Stimulated activated CD8-positive, alpha-beta memory T cell treated with anti-CD3 and anti-CD28 coated beads, Interleukin-15, amount 100 ng/mL, for 48 hours (primary cell): ENCODE measurements around the gene CTTNBP2NL.
A peak's percentile ranks its signal among the peaks of the same experiment; 100 is the strongest.
"Not testable (repeated sequence)": the region's sequence is repeated elsewhere in the genome, so short reads cannot be mapped to it uniquely, and the experiment has no call there.

Experiments used
- DNase-seq, 2 donors: peaks; one replicate each; pipeline ENCODE4 v3.0.0-alpha.2; 2020; ENCODE audit warnings: low read depth in 2 of 2

Gene CTTNBP2NL

DNA sequence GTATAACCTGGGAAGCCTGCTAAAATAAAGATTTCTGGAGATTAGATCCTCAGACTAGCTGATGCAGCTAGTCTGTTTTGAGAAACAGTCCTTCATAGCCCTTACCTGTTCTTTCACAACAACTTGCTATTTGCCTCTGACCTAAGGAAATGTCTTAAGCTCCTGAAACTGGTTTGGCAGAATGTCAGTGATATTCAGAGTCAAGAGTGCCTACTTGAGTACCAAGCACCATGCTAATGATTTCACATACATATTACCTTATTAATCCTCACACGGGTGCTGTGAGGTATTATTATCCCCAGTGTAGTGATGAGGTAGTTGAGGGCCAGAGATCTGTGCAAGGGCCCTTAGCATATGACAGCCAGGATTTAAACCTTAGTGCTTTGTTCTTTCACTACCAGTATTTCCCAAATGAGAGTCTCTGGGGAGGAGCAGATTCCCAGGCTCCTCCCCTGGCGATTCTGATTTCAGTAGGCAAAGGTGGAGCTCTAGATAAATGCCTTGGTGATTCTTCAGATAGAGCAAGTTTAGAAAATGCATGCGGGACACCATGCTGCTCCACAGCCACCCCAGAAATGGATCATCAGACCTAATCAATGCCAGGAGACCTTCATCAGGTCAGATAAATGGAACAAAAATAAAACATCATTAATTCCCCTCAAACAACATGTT, 65.3 kb downstream of the CTTNBP2NL start:
- no peak for DNase-seq

DNA sequence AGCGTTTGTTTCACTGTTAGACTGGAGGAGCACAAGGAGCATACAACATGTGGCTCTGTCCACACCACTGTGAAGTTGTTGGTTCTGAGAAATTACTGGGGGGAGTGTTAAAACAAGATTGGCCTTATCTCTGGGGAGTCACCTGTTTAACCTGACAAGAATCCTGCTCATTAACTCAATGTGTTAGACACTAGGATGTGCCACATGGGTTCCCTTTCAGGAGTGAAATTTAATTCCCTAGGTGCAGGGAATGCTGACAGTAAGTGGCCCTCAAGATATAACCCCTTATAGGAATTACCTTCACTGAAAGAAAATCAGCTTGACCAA, 66.9 kb downstream of the CTTNBP2NL start:
- no peak for DNase-seq

DNA sequence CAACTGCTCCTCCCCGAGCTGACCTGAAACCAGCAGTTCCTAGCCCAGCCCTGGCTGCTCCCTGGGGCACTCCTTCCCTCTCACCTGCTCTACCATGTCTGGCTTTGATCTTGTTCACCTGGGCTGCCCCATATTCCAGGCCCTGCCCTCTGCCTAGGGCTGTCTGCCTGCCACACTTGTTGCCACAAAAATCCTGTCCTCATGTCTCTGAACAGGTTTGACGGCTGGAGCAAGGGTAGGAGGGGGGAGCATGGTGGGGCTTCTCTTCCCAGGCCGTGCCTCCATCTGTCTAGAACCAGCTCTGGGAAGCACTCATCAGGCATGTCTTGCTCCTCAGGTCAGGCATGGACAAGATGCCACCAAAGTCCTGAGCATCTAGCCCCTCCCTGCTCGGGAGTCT, 68.5 kb downstream of the CTTNBP2NL start:
- no peak for DNase-seq

DNA sequence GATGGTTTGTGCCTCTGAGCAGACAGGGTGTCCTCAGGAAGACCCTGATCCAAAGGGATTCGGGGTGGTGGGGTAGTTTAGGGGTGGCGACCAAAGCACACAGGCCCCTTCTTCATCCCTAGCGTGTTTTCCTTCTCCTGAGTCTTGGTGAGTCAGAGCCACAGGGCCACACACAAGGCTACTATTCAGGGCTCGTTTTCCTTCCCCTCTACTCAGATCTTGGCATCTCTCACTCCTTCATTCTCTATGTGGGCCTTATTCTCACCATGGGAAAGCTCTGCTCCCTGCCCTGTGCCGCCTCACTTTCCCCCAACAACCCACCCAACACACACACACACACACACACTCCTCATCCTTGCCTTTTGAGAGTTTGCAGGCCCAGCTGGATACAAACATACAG, 69.1 kb downstream of the CTTNBP2NL start:
- no peak for DNase-seq

DNA sequence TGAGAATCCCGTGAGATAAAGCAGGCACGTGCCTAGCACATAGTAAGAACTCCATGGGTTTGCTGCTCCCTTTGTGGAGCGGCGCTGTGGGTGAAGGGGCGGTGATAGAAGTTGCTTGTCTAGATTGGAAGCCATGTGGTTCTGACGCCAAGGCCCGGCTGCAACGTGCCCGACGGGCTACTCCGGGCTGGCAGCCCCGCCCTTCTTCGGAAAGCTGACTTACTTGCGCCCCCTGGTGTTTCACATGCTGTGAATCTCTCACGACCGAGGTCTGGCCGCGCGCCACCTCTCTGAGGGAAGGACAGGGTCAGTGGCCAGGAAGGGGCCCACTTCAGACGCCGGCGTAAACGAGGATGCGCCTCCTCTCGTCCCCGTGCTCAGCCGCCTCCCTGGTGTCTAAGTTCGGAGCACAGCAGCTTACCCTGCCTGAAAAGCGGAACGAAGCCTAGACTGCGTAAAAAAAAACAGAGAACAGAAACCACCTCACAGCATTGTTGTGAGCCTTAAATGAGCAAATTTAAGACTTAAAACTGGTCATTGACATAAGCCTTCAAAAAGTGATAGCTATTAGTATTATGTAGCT, 70.2 kb downstream of the CTTNBP2NL start:
- DNase-seq: peak; percentile 74 to 76

DNA sequence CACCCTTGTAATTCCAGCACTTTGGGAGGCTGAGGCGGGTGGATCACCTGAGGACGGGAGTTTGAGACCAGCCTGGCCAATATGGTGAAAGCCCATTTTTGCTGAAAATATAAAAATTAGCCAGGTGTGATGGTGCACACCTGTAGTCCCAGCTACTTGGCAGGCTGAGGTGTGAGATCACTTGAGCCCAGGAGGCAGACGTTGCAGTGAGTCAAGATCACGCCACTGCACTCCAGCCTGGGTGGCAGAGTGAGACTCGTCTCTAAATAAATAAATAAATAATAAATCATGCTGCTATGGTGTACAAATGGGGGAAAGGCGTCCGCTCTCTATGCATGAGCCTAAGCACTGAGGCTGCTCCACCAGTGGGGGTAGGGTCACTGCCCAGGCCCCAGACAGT, 74.3 kb downstream of the CTTNBP2NL start:
- not testable (repeated sequence) for DNase-seq

DNA sequence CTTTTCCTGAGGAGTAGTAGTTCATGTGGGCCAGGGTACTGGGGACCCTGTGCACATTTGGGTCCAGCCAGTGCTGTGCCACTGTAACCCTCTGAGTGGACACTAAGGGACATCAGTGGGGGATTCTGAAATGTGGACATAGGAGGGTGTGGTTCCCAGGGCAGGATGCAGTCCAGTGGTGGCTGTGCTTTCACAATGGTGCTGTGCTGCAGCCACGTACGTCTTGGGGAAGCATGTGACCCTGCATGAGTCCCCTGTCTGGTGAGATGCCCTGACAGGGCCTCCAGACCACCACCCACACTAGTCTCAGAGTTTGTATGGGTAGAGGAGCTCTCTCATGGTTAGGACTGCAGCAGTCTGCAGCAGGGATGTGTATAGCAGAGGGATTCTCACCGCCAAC, 75.0 kb downstream of the CTTNBP2NL start:
- DNase-seq: no peak

DNA sequence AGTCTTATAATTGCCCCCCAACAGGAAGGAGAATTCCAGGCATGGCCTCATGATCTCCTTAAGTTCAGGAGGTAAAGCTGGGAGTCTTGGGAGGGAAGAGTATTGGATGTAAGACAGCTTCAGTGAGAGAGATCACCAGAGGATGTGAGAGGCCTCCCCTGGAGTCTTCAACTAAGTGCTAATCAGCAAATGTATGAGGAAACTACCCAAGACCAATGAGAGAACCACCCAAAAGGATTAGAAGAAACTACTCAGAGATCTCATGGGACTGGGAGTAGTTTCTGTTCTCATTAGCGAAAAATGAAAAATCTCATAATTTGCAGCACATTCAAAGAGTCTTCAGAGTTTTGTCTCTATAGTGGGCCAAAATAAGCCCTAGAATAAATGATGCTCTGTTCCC, 76.1 kb downstream of the CTTNBP2NL start:
- DNase-seq: no peak

DNA sequence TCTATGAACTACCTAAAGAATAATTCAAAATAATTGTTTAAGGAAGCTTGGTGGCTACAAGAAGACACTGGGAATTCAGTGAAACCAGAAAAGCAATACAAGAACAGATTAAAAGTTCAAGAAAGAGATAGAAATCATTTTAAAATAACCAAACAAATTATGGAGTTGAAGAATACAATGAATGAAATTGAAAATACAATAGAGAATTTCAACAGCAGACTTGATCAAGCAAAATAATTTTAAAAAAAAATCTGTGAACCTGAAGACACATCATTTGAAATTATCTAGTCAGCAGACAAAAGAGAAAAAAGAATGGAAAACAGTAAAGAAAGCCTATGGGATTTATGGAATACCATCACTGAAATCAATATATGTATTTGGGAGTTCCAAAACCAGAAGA, 81.5 kb downstream of the CTTNBP2NL start:
- DNase-seq: no peak

DNA sequence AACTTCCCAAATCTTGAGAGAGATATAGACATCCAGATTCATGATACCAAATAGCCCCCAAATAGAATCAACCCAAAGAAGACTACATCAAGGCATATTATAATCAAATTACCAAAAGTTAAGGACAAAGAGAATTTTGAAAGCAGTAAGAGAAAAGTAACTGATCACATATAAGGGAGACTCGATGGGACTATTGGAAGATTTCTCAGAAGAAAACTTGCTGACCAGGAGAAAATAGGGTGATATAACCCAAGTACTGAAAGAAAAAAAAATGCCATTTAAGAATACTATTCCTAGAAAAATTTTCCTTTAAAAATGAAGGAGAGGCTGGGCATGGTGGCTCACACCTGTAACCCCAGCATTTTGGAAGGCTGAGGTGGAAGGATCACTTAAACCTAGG, 82.3 kb downstream of the CTTNBP2NL start:
- no peak for DNase-seq

DNA sequence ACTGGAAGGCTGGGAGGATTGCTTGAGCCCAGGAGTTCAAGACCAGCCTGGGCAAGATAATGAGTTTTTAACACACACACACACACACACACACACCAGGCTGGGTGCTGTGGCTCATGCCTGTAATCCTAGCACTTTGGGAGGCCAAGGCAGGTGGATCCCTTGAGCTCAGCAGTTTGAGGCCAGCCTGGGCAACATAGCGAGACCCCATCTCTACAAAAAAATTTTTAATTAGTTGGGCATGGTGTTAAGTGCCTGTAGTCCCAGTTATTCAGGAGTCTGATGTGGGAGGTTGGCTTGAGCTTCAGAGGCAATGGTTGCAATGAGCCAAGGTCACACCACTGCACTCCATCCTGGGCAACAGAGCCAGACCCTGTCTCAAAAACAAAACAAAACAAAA, 90.0 kb downstream of the CTTNBP2NL start:
- DNase-seq: not testable (repeated sequence)

DNA sequence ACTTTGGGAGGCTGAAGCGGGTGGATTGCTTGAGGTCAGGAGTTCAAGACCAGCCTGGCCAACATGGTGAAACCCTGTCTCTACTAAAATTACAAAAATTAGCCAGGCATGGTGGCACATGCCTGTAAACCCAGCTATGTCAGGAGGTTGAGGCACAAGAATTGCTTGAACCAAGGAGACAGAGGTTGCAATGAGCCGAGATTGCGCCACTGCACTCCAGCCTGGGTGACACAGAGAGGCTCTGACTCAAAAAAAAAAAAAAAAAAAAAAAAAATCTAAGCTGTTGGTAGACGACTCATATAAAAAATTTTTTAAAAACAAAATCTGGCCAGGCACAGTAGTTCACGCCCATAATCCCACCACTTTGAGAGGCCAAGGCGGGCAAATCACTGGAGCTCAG, 91.7 kb downstream of the CTTNBP2NL start:
- DNase-seq: not testable (repeated sequence)

DNA sequence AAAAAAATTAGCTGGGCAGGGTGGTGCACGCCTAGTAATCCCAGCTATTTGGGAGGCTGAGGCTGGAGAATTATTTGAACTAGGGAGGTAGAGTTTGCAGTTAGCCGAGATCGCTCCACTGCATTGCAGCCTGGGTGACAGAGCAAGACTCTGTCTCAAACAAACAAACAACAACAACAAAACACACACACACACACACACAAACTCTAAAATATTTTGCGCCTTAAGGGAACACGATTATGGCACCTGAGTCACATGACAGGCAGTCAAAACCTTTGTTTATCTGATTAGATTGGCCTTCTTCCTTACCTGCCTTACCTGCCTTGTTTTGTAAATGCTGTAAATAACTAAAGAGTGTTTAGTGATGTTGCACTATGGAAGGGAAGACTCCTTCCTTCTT, 92.1 kb downstream of the CTTNBP2NL start:
- no peak for DNase-seq

DNA sequence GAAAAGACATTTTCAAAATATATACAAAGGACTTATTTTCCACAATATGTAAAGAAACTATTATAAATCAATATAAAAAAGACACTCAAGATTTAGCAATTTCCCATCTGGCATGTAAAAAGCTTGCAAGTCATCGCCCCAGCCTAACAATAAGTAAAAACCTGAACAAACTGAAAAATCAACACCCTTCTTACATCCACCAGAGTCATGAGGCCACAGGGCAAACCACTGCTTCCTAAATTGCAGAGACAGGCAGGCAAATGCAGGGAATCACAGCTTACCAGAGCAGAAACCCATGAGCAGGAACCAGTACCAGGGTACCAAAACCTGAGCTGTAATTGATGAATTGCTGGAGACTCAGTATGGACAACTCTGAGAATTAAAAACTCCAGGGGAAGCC, 96.1 kb downstream of the CTTNBP2NL start:
- DNase-seq: no peak

DNA sequence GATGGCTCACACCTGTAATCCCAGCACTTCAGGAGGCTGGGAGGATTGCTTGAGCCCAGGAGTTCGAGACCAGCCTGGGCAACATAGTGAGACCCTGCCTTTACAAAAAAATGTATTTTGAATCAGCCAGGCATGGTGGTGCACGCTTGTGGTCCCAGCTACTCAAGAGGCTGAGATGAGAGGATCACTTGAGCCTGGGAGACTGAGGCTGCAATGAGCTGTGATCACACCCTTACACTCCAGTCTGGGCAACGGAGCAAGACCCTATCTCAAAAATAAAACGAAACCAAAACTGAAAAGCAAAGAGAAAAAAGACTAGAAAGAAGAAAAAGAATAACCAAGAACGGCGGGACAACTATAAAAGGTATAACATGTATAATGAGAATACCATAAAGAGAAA, 97.3 kb downstream of the CTTNBP2NL start:
- no peak for DNase-seq

DNA sequence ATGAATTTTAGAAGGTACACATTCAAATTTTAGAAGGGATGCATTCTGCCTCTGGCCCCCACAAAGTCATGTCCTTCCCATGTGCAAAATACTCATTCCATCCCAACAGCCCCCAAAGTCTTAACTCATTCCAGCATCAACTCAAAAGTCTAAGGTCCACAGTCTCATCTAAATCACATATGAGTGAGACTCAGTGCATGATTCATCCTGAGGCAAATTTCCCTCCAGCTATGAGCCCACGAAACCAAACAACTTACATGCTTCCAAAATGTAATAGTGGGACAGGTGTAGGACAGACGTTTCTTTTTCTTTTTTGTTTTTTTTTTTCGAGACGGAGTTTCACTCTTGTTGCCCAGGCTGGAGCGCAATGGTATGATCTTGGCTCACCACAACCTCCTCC, 100.3 kb downstream of the CTTNBP2NL start:
- DNase-seq: no peak

DNA sequence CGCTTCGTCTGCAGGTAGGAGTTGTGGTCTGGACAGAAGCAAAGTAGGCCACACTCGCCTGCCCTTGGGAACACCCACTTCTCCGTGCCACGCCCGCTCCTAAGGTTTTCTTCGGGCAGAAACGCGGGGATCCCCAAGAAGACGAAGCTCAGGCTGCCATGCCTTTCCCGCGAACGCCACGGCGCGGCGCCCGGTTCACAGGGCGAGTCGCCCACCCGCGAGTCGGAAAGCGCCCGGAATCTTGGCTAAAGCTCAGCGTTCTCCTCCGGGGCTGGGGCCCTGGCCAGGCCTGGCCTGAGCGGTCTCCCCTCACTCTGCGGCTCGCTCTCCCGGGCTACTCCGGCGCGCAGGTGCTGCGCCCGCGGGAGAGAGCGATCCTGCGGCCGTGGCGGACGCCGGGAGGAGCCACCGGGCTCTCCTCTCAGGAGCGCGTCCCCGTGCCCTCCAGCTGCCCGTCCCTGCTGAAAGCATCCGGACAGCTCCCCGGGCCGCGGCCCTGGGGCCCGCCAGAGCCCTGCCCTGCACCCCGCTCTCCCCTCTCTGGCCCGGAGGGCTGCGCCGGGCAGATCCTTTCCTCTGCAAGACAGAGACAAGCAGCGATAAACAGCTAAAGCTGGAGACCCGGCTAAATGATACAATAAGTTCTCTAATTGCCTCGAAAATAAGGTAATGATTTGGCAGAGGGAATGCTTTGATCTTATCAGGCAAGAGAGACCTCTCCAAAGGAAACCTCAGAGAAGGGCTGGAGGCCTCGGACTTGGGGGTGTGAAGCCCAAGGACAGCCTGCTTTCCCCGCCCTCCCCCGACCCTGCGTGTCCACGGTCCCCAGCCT, 106.0 kb downstream of the CTTNBP2NL start:
- peak in 1 of 2 donors; percentile 36 for DNase-seq

DNA sequence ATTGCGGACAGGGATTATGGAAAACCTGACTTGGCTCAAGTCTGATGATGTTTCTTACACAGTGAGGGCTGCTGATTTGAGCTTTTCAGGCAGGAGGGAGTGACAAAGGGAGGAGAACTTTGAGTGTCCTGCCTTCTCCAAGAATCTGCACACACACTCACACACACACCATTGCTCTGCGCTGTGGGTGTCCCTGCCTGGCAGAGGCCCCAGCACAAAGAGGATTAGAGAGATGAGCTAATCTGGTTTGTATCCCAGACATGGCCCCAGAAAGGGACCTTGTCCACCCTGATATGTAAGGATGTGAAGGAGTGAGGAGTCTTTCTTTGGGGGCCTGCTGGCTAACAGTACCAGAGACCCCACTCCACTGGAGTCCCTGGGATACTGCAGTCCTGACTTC, 106.8 kb downstream of the CTTNBP2NL start:
- no peak for DNase-seq

DNA sequence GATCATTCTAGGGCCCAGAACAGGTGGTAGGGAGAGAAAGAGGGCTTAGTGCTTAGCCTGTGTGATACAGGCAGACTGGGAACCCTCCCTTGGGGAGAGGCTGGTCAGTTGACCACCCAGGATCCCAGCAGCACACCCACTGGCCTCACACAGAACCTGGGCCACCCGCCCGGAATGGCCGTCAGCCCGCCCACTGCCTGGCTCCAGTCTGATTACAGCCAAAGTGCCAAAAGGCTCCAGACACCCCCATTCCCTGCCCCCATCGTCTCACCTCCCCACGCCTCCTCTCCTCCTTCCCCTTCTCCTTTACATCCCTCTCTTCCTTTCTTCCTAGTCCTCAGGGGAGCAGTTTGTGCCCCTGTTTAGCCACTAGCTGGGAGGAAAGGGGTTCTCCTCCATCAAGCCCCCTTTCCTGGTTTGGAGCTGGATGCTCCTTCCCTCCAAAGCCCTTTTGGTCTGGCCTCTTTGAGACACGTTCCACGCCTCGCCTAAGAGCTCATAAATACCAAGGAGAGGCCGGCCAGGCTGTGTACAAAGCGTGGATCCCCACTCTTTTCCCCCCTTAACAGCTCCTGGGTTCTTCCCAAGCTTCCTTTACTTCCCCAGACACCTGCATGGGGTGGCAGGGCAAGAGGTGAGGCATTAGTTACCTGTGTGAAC, 108.1 kb downstream of the CTTNBP2NL start:
- DNase-seq: no peak

DNA sequence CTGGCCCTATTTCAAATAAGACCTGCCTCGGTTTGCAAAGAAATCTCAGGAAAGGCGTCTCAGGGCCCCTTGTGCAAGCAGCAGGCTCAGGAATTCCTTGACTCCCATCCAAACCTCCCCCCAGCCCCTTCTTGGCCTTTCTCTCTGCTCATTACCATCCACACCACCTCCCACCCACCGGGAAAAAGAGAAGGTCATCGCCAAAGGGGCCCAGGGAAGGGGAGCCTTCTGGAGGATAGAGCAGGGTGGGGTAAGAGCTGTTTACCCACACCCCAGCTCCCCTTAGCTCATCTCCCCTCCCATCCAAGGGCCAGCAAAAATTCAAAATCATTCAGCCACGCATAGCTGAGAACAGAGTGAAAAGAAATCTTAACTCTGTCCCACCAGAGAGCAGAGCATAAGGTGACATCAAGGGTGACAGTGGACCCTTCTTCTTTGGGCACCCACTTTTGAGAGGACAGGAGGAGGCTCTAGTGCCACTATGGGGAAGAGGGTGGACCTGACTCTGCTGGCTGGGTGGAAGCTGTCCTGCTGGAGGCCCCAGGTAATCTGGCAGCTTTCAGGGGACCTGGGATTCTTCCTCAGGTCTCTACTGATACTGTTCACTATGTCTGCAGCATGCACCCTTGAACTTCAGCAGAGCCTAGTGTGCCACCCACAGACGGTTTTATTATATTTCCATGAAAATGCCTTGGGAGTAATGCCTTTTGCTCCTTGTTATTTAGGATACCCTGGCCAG, 108.8 kb downstream of the CTTNBP2NL start:
- DNase-seq: no peak

DNA sequence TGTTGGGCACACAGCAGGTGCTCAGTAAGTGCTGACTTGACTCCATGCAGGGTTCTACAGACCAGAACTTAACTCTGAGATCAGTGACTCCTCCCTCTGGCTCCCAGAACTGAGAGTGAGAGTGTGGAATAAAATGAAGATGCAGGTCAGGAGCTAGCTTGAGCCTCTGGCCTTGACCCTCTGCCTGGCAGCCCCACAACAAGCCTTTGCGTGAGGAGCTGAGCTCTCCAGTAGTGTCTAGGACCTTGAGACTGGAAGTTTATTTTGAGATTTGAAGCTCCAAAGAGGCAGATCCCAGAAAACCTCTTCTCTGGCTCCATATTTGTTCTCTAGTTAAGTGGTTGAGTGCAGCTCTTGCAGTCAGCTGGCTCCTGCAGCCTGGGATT, 109.4 kb downstream of the CTTNBP2NL start:
- DNase-seq: no peak

DNA sequence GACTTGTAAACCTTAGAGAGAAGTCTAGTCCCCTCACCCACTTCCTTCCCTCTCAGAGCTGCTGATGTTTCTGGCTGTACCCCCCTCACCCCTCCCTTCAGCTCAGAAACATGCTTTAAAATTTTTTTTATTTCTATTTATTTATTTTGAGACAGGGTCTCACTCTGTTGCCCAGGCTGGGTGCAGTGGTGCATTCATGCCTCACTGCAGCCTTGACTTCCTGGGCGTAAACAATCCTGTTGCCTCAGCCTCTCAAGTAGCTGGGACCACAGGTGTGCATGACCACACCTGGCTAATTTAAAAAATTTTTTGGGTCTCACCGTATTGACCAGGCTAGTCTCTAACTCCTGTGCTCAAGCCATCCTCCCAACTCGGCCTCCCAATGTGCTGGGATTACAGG, 109.9 kb downstream of the CTTNBP2NL start:
- no peak for DNase-seq
